ENCODE results near the gene PTGS1.

DNA sequence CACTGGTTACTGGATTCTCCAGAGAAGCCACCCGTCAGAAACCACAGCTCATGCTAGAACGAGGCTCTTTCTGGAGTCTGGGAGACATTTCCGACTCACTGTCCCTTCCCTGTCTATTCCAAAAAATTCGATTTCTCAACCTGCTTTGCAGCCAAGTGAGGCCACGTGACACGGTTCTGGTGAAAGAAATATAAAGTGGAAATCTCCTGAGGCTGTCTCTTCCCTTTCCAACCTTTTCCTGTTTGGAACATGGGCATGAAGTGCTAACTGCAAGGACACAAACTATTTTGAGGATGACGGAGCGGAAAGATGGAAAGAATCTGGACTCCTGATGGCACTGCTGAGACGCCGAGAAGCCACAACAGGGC, 6.1 kb upstream of the PTGS1 start:
- TF ChIP-seq ZNF274 (IDR thresholded peaks at IDR 0.05; ENCODE audit: low read depth, low read length) (no peak), SUZ12 (IDR thresholded peaks at IDR 0.05; ENCODE audit: extremely low read depth, insufficient read depth, insufficient read length) (no peak)

All from NT2/D1 (cell line).